ENCODE measurements around the gene TTLL5. TPM values are rescaled to one million over a fixed set of nuclear protein-coding genes. Genes with fewer than 3 reads are reported as not detected.

Gene TTLL5
- total and polyA plus RNA-seq, 8 donors = 10.1 to 48.4 (median 17.3) TPM

DNA sequence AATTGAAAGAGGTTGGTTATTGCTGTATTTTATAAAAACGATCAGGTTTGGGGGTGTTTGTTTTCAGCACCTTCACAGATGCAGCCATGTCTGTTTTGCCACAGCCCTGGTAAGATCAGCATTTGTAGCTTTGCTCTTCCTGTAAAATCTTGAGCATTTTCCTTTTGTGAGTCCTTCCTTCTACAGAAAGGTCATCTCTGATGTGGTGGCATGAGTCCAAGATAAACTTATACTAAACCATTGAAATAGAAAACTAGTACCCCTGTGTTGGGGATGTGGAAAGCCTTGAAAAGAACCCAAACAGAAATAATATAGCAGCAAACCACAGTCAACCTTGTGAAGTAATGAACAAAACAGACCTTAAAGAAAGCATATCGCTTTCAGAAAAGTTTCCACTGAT, 235.3 kb downstream of the TTLL5 start:
- no peak overlapping the region for H3K27ac ChIP-seq
- H3K9me3 ChIP-seq = no peaks in the 10 kb centered on the region
- no peaks in the 10 kb centered on the region for H3K27me3 ChIP-seq
- TF ChIP-seq POLR2A (IDR thresholded peaks at IDR 0.05) (no peak), EP300 (IDR thresholded peaks at IDR 0.05) (no peak), POLR2AphosphoS5 (IDR thresholded peaks at IDR 0.05) (no peak)
- TF ChIP-seq, protein P1, sequence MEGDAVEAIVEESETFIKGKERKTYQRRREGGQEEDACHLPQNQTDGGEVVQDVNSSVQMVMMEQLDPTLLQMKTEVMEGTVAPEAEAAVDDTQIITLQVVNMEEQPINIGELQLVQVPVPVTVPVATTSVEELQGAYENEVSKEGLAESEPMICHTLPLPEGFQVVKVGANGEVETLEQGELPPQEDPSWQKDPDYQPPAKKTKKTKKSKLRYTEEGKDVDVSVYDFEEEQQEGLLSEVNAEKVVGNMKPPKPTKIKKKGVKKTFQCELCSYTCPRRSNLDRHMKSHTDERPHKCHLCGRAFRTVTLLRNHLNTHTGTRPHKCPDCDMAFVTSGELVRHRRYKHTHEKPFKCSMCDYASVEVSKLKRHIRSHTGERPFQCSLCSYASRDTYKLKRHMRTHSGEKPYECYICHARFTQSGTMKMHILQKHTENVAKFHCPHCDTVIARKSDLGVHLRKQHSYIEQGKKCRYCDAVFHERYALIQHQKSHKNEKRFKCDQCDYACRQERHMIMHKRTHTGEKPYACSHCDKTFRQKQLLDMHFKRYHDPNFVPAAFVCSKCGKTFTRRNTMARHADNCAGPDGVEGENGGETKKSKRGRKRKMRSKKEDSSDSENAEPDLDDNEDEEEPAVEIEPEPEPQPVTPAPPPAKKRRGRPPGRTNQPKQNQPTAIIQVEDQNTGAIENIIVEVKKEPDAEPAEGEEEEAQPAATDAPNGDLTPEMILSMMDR (IDR thresholded peaks at IDR 0.05) = no peak
- H3K4me3 ChIP-seq = no peak overlapping the region
- no peaks in the 10 kb centered on the region for H3K4me1 ChIP-seq
- DNase-seq = peak in 1 of 2 donors; percentile 29
- H3K36me3 ChIP-seq = no peaks in the 10 kb centered on the region
- 70 to 88% (median 81%) methylated on average over 2 of the region's 2 CpGs for WGBS, 5 donors
- intact Hi-C loops (cut with DNase I; ENCODE audit: low total_unique reads) = no loop called here

DNA sequence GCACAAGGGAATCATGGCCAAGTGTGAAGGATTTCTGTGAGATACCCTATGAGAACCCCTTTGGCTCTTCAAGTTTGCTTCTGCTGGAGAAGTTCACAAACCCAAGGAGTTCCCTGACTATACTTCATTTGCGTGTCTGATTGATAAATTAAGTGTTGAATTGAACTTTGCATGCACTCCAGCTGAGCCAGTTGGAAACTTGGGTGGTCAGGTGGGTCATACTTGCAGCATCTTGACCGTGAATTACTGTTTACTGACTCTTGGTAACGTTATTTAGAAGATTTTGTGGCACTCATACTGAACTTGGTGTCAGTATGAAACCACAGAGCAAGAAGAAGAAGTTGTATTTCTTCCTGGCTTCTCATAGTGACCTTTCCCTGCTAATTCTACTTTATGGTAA, 243.3 kb downstream of the TTLL5 start:
- Histone ChIP-seq H3K4me1 (peaks cover 0 to 18% (median 7%) of the 10 kb centered on the region in 4 donors), H3K9me3 (no peaks in the 10 kb centered on the region), H3K27ac (no peak overlapping the region), H3K36me3 (peaks cover 0 to 12% (median 5%) of the 10 kb centered on the region in 4 donors), H3K27me3 (no peaks in the 10 kb centered on the region), H3K4me3 (no peak overlapping the region)
- DNase-seq = no peak
- WGBS, 5 donors = 79 to 87% (median 84%) methylated on average over 3 of the region's 3 CpGs
- TF ChIP-seq, protein P1 (IDR thresholded peaks at IDR 0.05) = no peak
- TF ChIP-seq POLR2A (IDR thresholded peaks at IDR 0.05) = no peak
- TF ChIP-seq POLR2AphosphoS5 (IDR thresholded peaks at IDR 0.05) = no peak
- no peak for TF ChIP-seq EP300 (IDR thresholded peaks at IDR 0.05)
- intact Hi-C loops (cut with DNase I; ENCODE audit: low total_unique reads) = no loop called here

- no peaks in the 10 kb centered on the region for H3K9me3 ChIP-seq
- peak; percentile 58 to 72 for DNase-seq
- 56 to 67% (median 57%) methylated on average over 7 of the region's 7 CpGs for WGBS, 5 donors
- no peak overlapping the region for H3K4me3 ChIP-seq
- intact Hi-C loops (cut with DNase I; ENCODE audit: low total_unique reads) = loop anchor here (5.0 kb wide), 1 partner anchor 77 kb away; the partner anchor contains the start of gene TGFB3
- peaks cover 0 to 12% (median 5%) of the 10 kb centered on the region in 4 donors for H3K36me3 ChIP-seq
- H3K27me3 ChIP-seq = no peaks in the 10 kb centered on the region
- TF ChIP-seq, protein P1 (IDR thresholded peaks at IDR 0.05) = no peak
- TF ChIP-seq POLR2A (IDR thresholded peaks at IDR 0.05) = no peak
- TF ChIP-seq EP300 (IDR thresholded peaks at IDR 0.05) = no peak
- TF ChIP-seq POLR2AphosphoS5 (IDR thresholded peaks at IDR 0.05) = no peak
- H3K27ac ChIP-seq = peak overlapping the region in 3 of 5 donors; percentile 6 to 53 (median 47)
- H3K4me1 ChIP-seq = peaks cover 0 to 18% (median 7%) of the 10 kb centered on the region in 4 donors
Observed at GRCh38 chr14:75905147-75905904, 244.3 kb downstream of the TTLL5 start.

DNA sequence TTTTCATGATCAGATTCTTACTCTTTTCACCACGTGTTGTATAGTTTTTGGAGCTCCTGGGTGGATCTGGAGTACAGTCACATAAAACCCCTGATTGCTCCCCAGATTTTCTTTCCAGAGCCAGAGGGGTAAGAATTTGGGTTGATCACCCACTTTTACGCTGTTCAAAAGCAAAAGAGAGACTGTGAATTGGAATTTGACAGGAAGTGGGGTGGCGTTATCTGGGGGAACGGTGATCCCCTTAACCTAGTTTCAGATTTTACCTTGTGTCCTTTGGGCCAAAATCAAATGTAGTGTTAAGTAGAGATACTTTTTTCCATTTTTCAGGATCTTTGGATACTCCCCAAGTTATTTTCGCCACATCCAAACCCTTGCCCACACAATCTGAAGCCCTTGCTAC, 245.2 kb downstream of the TTLL5 start:
- intact Hi-C loops (cut with DNase I; ENCODE audit: low total_unique reads) = loop anchor here (5.0 kb wide), 1 partner anchor 76 kb away; the partner anchor contains the start of gene TGFB3
- Histone ChIP-seq H3K27ac (peak overlapping the region in 3 of 5 donors; percentile 2 to 53 (median 47)), H3K4me3 (no peak overlapping the region), H3K36me3 (peaks cover 0 to 12% (median 5%) of the 10 kb centered on the region in 4 donors), H3K4me1 (peaks cover 0 to 18% (median 7%) of the 10 kb centered on the region in 4 donors), H3K27me3 (no peaks in the 10 kb centered on the region), H3K9me3 (no peaks in the 10 kb centered on the region)
- TF ChIP-seq EP300 (IDR thresholded peaks at IDR 0.05) = no peak
- TF ChIP-seq POLR2A (IDR thresholded peaks at IDR 0.05) = no peak
- no peak for TF ChIP-seq POLR2AphosphoS5 (IDR thresholded peaks at IDR 0.05)
- TF ChIP-seq, protein P1 (IDR thresholded peaks at IDR 0.05) = no peak
- DNase-seq = no peak
- 77 to 85% (median 81%) methylated on average over 5 of the region's 5 CpGs for WGBS, 5 donors
